GM18870 (cell line): ENCODE measurements around the gene SF1.
A peak's percentile ranks its signal among the peaks of the same experiment; 100 is the strongest.
"Not testable (repeated sequence)": the region's sequence is repeated elsewhere in the genome, so short reads cannot be mapped to it uniquely, and the experiment has no call there.

Experiments used
- ATAC-seq: cut with Tn5 transposase; IDR thresholded peaks from one replicate; pipeline ENCODE4 v1.9.1; 2021; ENCODE audit warnings: moderate library complexity; ENCODE audit not compliant: unreplicated experiment

The SF1 gene

GRCh38 chr11:64778473-64779298, at the start of gene SF1:
TSS of gene SF1 (minus strand) at chr11:64778542. CDS start at chr11:64778392, 150 bp downstream.
- ATAC-seq = peak; percentile 84

GRCh38 chr11:64827451-64827839, 49.1 kb upstream of the SF1 start:
- no peak for ATAC-seq

GRCh38 chr11:64826578-64827450, 48.5 kb upstream of the SF1 start:
- ATAC-seq = no peak

GRCh38 chr11:64826062-64826461, 47.7 kb upstream of the SF1 start:
- ATAC-seq = no peak

- ATAC-seq = no peak
Observed at GRCh38 chr11:64823568-64824119, 45.3 kb upstream of the SF1 start.

GRCh38 chr11:64817476-64817875, 39.1 kb upstream of the SF1 start:
- ATAC-seq = no peak

- ATAC-seq = not testable (repeated sequence)
Observed at GRCh38 chr11:64815433-64815832, 37.1 kb upstream of the SF1 start.

- peak; percentile 49 for ATAC-seq
Observed at GRCh38 chr11:64814712-64815187, 36.4 kb upstream of the SF1 start.

- ATAC-seq = no peak
Observed at GRCh38 chr11:64813826-64814225, 35.5 kb upstream of the SF1 start.

GRCh38 chr11:64810891-64811272, 32.5 kb upstream of the SF1 start:
- no peak for ATAC-seq

GRCh38 chr11:64810271-64810890, 32.0 kb upstream of the SF1 start, which contains the start of gene MEN1:
TSS of gene MEN1 (minus strand) at chr11:64810551. CDS start at chr11:64810109, 442 bp downstream.
- ATAC-seq = no peak

- ATAC-seq = no peak
Observed at GRCh38 chr11:64809781-64810241, 31.5 kb upstream of the SF1 start.

- no peak for ATAC-seq
Observed at GRCh38 chr11:64805481-64805880, 27.1 kb upstream of the SF1 start.

- ATAC-seq = no peak
Observed at GRCh38 chr11:64804346-64805210, 26.2 kb upstream of the SF1 start.

GRCh38 chr11:64803846-64804345, 25.6 kb upstream of the SF1 start:
- no peak for ATAC-seq

GRCh38 chr11:64803158-64803845, 25.0 kb upstream of the SF1 start, which contains the start of gene MAP4K2:
TSS of gene MAP4K2 (minus strand) at chr11:64803214. CDS start at chr11:64803149, 65 bp downstream.
- no peak for ATAC-seq

- no peak for ATAC-seq
Observed at GRCh38 chr11:64802370-64803157, 24.2 kb upstream of the SF1 start.
